PC-3 (cell line): Measurements from ENCODE around the gene PTPRN2. TPM values are rescaled to one million over a fixed set of nuclear protein-coding genes. Genes with fewer than 3 reads are reported as not detected.

Experiments used
- ATAC-seq: fragments of 200-7000 bp; cut with Tn5 transposase; 2 replicates; pipeline ENCODE4 v1.9.1; 2020; ENCODE audit warnings: mild to moderate bottlenecking, moderate library complexity
- BruUV-seq: library from RNA; stranded (reverse); fragments of 400-500 nt; replicated peaks from 2 replicates; lab custom pipeline; 2021; lab: Mats Ljungman, UMichigan
- CTCF ChIA-PET: fragments of 300-600 bp; sonication (Branson Sonifier 250); formaldehyde crosslinking; loops from one replicate; lab custom pipeline; 2022; ENCODE audit warnings: antibody characterized with exemption; lab: Charles Lee
- POLR2A ChIA-PET: fragments of 300-600 bp; sonication (Branson Sonifier 250); formaldehyde crosslinking; loops from one replicate; lab custom pipeline; 2022; ENCODE audit warnings: antibody characterized with exemption; ENCODE audit not compliant: unreplicated experiment; lab: Charles Lee
- DNase-seq: peaks from one replicate; pipeline ENCODE4 v3.0.0-alpha.2; 2015
- H2AFZ ChIP-seq: fragments of 300-600 bp; sonication (generic); 2 replicates; pipeline ENCODE4 v1.6.0; 2016; ENCODE audit warnings: antibody characterized with exemption, low read length
- H3F3A ChIP-seq: fragments of 300-600 bp; sonication (generic); one replicate; pipeline ENCODE4 v1.6.0; 2017; ENCODE audit warnings: antibody characterized with exemption, low read length, control low read depth, mild to moderate bottlenecking; ENCODE audit not compliant: unreplicated experiment
- H3K27ac ChIP-seq: fragments of 300-600 bp; sonication (generic); 2 replicates; pipeline ENCODE4 v1.5.1; 2016; ENCODE audit warnings: mild to moderate bottlenecking, low read length
- H3K27me3 ChIP-seq: fragments of 300-600 bp; sonication (generic); 2 replicates; pipeline ENCODE4 v1.6.1; 2016; ENCODE audit warnings: low read length, mixed read lengths
- H3K36me3 ChIP-seq: fragments of 300-600 bp; sonication (generic); 2 replicates; pipeline ENCODE4 v1.6.1; 2016; ENCODE audit warnings: low read depth, mixed run types, low read length, mixed read lengths
- H3K4me1 ChIP-seq: fragments of 300-600 bp; sonication (generic); 2 replicates; pipeline ENCODE4 v1.5.1; 2016; ENCODE audit warnings: low read length; ENCODE audit not compliant: insufficient read depth
- H3K4me2 ChIP-seq: fragments of 300-600 bp; sonication (generic); 2 replicates; pipeline ENCODE4 v1.6.0; 2016; ENCODE audit warnings: low read length
- H3K4me3 ChIP-seq: fragments of 300-600 bp; sonication (generic); 2 replicates; pipeline ENCODE4 v1.5.1; 2016; ENCODE audit warnings: mild to moderate bottlenecking, low read length, mixed read lengths
- H3K79me2 ChIP-seq: fragments of 300-600 bp; sonication (generic); 2 replicates; pipeline ENCODE4 v1.6.1; 2017; ENCODE audit warnings: low read length, mixed read lengths
- H3K9ac ChIP-seq: fragments of 300-600 bp; sonication (generic); 2 replicates; pipeline ENCODE4 v1.6.0; 2016; ENCODE audit warnings: mild to moderate bottlenecking, low read length
- H3K9me2 ChIP-seq: fragments of 300-600 bp; sonication (generic); replicated peaks from 2 replicates; pipeline ENCODE4 v1.6.1; 2016; ENCODE audit warnings: mixed run types, low read length, mixed read lengths
- H3K9me3 ChIP-seq: fragments of 300-600 bp; sonication (generic); 2 replicates; pipeline ENCODE4 v1.6.1; 2016; ENCODE audit warnings: low read length, mixed read lengths
- H4K20me1 ChIP-seq: fragments of 300-600 bp; sonication (generic); 2 replicates; pipeline ENCODE4 v1.6.1; 2016; ENCODE audit warnings: low read length, mixed read lengths
- EZH2 ChIP-seq: fragments of 300-600 bp; sonication (generic); IDR thresholded peaks from one replicate; pipeline ENCODE4 v1.6.1; 2017; ENCODE audit warnings: antibody characterized with exemption, mild to moderate bottlenecking, low read length; ENCODE audit not compliant: unreplicated experiment
- EZH2phosphoT487 ChIP-seq: fragments of 300-600 bp; sonication (generic); IDR thresholded peaks from 2 replicates; pipeline ENCODE4 v1.6.1; 2018; ENCODE audit warnings: mild to moderate bottlenecking, antibody characterized with exemption, low read length, borderline replicate concordance
- intact Hi-C: fragments of 100-400 bp; cut with micrococcal nuclease; formaldehyde crosslinking; loops from 2 replicates; pipeline ENCODE4 v1.9.0; 2023
- total RNA-seq: library from RNA; depleted of rRNA; stranded (reverse); fragments of >200 nt; gene quantifications from 2 replicates; pipeline ENCODE4 v1.2.3, GENCODE V29; 2014
- TF ChIP-seq, protein P1 (sequence below): fragments of 300-600 bp; sonication (generic); conservative IDR thresholded peaks from 2 replicates; pipeline ENCODE4 v1.5.1; 2017; ENCODE audit warnings: antibody characterized with exemption, low read depth, mild to moderate bottlenecking, low read length

The PTPRN2 gene
- total RNA-seq, 1 experiment from 2014 or later, result 3.2 TPM

DNA sequence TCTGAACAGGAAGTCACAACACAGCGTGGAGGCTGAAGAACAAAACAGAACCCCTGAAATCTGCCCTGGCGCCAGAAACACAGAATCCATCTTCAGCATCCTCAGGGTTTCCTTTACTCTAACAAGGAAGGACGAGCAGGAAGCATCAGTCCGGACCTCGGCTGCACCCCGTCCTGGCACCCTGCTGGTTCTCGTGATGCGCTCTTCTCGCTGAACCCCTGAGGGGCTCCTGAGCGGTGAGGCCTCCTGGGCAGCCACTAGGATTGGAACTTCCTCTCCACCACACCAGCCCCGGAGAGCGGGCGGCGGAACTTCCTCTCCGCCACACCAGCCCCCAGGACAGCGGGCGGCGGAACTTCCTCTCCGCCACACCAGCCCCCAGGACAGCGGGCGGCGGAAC lies 461.9 kb downstream of the PTPRN2 start:
- ATAC-seq, result no peak
- H3F3A ChIP-seq, result no peaks in the 10 kb centered on the region
- ChIA-PET POLR2A (no interaction called here), CTCF (no interaction called here)
- H3K9me2 ChIP-seq, result no peaks in the 10 kb centered on the region
- no peaks in the 10 kb centered on the region for H3K36me3 ChIP-seq
- no peak overlapping the region for H3K9ac ChIP-seq
- H3K4me1 ChIP-seq, result no peaks in the 10 kb centered on the region
- H4K20me1 ChIP-seq, result no peaks in the 10 kb centered on the region
- H3K79me2 ChIP-seq, result no peaks in the 10 kb centered on the region
- no TSS peak for BruUV-seq
- intact Hi-C loops, result no loop called here
- TF ChIP-seq EZH2, result no peak
- TF ChIP-seq, protein P1, sequence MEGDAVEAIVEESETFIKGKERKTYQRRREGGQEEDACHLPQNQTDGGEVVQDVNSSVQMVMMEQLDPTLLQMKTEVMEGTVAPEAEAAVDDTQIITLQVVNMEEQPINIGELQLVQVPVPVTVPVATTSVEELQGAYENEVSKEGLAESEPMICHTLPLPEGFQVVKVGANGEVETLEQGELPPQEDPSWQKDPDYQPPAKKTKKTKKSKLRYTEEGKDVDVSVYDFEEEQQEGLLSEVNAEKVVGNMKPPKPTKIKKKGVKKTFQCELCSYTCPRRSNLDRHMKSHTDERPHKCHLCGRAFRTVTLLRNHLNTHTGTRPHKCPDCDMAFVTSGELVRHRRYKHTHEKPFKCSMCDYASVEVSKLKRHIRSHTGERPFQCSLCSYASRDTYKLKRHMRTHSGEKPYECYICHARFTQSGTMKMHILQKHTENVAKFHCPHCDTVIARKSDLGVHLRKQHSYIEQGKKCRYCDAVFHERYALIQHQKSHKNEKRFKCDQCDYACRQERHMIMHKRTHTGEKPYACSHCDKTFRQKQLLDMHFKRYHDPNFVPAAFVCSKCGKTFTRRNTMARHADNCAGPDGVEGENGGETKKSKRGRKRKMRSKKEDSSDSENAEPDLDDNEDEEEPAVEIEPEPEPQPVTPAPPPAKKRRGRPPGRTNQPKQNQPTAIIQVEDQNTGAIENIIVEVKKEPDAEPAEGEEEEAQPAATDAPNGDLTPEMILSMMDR, result no peak
- no peak for TF ChIP-seq EZH2phosphoT487
- no peak overlapping the region for H3K4me3 ChIP-seq
- H3K9me3 ChIP-seq, result no peaks in the 10 kb centered on the region
- no peak overlapping the region for H3K4me2 ChIP-seq
- no peaks in the 10 kb centered on the region for H3K27me3 ChIP-seq
- H3K27ac ChIP-seq, result no peak overlapping the region
- H2AFZ ChIP-seq, result no peak overlapping the region
- DNase-seq, result no peak

DNA sequence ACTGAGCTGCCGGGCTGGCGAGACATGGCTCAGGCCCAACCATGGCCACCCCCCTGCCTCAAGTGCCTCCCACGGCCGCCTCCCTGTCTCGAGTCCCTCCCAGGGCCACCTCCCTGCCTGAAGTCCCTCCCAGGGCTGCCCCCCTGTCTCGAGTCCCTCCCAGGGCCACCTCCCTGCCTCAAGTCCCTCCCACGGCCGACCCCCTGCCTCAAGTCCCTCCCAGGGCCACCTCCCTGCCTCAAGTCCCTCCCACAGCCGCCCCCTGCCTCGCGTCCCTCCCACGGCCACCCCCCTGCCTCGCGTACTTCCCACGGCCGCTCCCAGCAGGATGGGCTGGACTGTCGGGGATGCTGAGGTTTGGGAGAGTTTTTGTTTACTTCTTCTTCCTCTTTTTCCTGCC lies 462.5 kb downstream of the PTPRN2 start:
- Histone ChIP-seq H3K27me3 (no peaks in the 10 kb centered on the region), H3K4me1 (no peaks in the 10 kb centered on the region), H3K36me3 (no peaks in the 10 kb centered on the region), H3K4me3 (no peak overlapping the region), H4K20me1 (no peaks in the 10 kb centered on the region), H3K9me2 (no peaks in the 10 kb centered on the region), H3K79me2 (no peaks in the 10 kb centered on the region), H3K9ac (no peak overlapping the region), H3K4me2 (no peak overlapping the region), H3K9me3 (no peaks in the 10 kb centered on the region), H3K27ac (no peak overlapping the region), H3F3A (no peaks in the 10 kb centered on the region), H2AFZ (no peak overlapping the region)
- ATAC-seq (no peak), DNase-seq (no peak)
- BruUV-seq, result no TSS peak
- TF ChIP-seq, protein P1, result no peak
- TF ChIP-seq EZH2phosphoT487, result no peak
- no peak for TF ChIP-seq EZH2
- ChIA-PET POLR2A (no interaction called here), CTCF (no interaction called here)
- intact Hi-C loops, result no loop called here

DNA sequence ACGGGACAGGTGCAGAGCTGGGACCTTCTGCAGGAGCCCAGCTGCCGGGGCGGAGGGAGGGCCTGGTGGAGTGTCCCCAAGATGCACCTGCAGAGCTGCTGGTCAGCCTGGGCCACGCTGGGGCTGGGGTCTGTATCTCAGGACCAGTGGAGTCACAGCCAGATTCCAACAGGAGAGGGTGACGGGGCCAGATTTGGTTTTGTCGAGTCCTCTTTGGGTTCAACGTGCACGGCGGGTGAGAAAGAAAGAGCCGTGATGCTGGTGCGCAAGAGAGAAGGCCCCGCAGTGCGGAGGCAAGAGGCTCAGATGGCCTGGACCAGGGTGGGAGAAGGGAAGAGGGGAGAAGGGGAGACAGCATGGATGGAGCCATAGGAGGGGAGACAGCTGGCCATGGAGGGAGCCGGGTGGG lies 462.9 kb downstream of the PTPRN2 start:
- DNase-seq (no peak), ATAC-seq (no peak)
- POLR2A ChIA-PET, result no interaction called here
- no TSS peak for BruUV-seq
- H3K9me3 ChIP-seq, result no peaks in the 10 kb centered on the region
- H3K9me2 ChIP-seq, result no peaks in the 10 kb centered on the region
- TF ChIP-seq EZH2phosphoT487 (no peak), EZH2 (no peak)
- TF ChIP-seq, protein P1, result no peak
- H4K20me1 ChIP-seq, result no peaks in the 10 kb centered on the region
- intact Hi-C loops, result no loop called here
- no peaks in the 10 kb centered on the region for H3K4me1 ChIP-seq
- H3K27ac ChIP-seq, result no peak overlapping the region
- no peak overlapping the region for H3K4me2 ChIP-seq
- no peaks in the 10 kb centered on the region for H3F3A ChIP-seq
- H3K79me2 ChIP-seq, result no peaks in the 10 kb centered on the region
- no peaks in the 10 kb centered on the region for H3K36me3 ChIP-seq
- H3K4me3 ChIP-seq, result no peak overlapping the region
- no peak overlapping the region for H3K9ac ChIP-seq
- H2AFZ ChIP-seq, result no peak overlapping the region
- H3K27me3 ChIP-seq, result no peaks in the 10 kb centered on the region
- CTCF ChIA-PET, result no interaction called here
